K562 (cell line): ENCODE data around the gene MBNL1. TPM values are rescaled to one million over a fixed set of nuclear protein-coding genes. Genes with fewer than 3 reads are reported as not detected.

ENCODE experiments used
- CBX1 ChIP-seq: sonication (generic); IDR thresholded peaks from 2 replicates; pipeline ENCODE4 v1.6.1; 2016; ENCODE audit warnings: antibody characterized with exemption, low read depth, mild to moderate bottlenecking
- EGR1 ChIP-seq: fragments of 450-650 bp; conservative IDR thresholded peaks from 2 replicates; pipeline ENCODE4 v1.6.1; 2017; ENCODE audit warnings: mild to moderate bottlenecking
- NR2F6 ChIP-seq: fragments of 450-650 bp; formaldehyde crosslinking; IDR thresholded peaks from 2 replicates; pipeline ENCODE4 v1.4.0; 2020; ENCODE audit warnings: mild to moderate bottlenecking
- SLC30A9 ChIP-seq: fragments of 250-450 bp; sonication (Bioruptor Pico); IDR thresholded peaks from 2 replicates; pipeline ENCODE4 v1.8.0; 2022; ENCODE audit warnings: mild to moderate bottlenecking, moderate library complexity
- TAF7 ChIP-seq: fragments of 450-650 bp; IDR thresholded peaks from 2 replicates; pipeline ENCODE4 v1.6.1; 2016; ENCODE audit warnings: missing genetic modification characterization, missing compliant biosample characterization
- THRB ChIP-seq: fragments of 450-650 bp; formaldehyde crosslinking; conservative IDR thresholded peaks from 2 replicates; pipeline ENCODE4 v1.4.0; 2022; ENCODE audit warnings: mild to moderate bottlenecking, missing genetic modification characterization
- U2AF2 ChIP-seq: fragments of 200-400 bp; formaldehyde crosslinking; optimal IDR thresholded peaks from 2 replicates; pipeline ENCODE3; 2017; ENCODE audit warnings: low read depth, mild to moderate bottlenecking, low read length
- ZMIZ1 ChIP-seq, 2 experiments: fragments of 150-350 bp in 1 of 2; IDR thresholded peaks; 2 replicates each; pipeline ENCODE4 v1.6.1; 2012 to 2016; ENCODE audit warnings: low read depth in 2 of 2, low read length in 2 of 2, mild to moderate bottlenecking in 1 of 2, moderate library complexity in 1 of 2
- ZNF830 ChIP-seq: fragments of 250-450 bp; sonication (Bioruptor Pico); IDR thresholded peaks from 2 replicates; pipeline ENCODE4 v1.5.0; 2021; ENCODE audit warnings: mild to moderate bottlenecking
- polyA plus RNA-seq, 8 experiments: library from polyadenylated mRNA; depleted of rRNA in 4 of 8; stranded (reverse) in 5 of 8; unstranded in 3 of 8; fragments of >200 nt; fragmentation: Nextera tagmentation in 2 of 8; fragmentation: Illumina TruSeq in 1 of 8; extraction: Ambion mirVana in 2 of 8; extraction: Trizol in 1 of 8; gene quantifications; 2 replicates each; pipeline versions ENCODE4 v1.2.1 to v1.2.3, GENCODE V29; 2011 to 2014; ENCODE audit warnings: inconsistent platforms in 1 of 8, missing spikeins in 1 of 8
- total RNA-seq, 7 experiments: library from RNA; depleted of rRNA in 6 of 7; stranded (reverse); fragments of >200 nt in 6 of 7; fragmentation: Illumina TruSeq in 2 of 7; extraction: Trizol in 2 of 7; gene quantifications; 2 replicates each; pipeline versions ENCODE4 v1.2.1 to v1.2.3, GENCODE V29; 2011 to 2021; ENCODE audit warnings: low replicate concordance in 1 of 7
- TF ChIP-seq, protein P1 (sequence below): fragments of 250-450 bp; sonication (Bioruptor Pico); IDR thresholded peaks from 2 replicates; pipeline ENCODE4 v1.9.0; 2021; ENCODE audit warnings: mild to moderate bottlenecking
- TF ChIP-seq, protein P2 (sequence below): IDR thresholded peaks from 2 replicates; pipeline ENCODE4 v1.6.1; 2011; ENCODE audit warnings: borderline replicate concordance, low read depth, mild to moderate bottlenecking, moderate library complexity, low read length; ENCODE audit not compliant: insufficient read depth, poor library complexity, severe bottlenecking
- TF ChIP-seq, protein P3 (sequence below): fragments of 450-650 bp; conservative IDR thresholded peaks from 2 replicates; pipeline ENCODE4 v1.6.1; 2016; ENCODE audit warnings: missing genetic modification characterization, low read depth, mild to moderate bottlenecking, missing compliant biosample characterization, moderate library complexity
- TF ChIP-seq, protein P4 (sequence below): fragments of 250-450 bp; sonication (Bioruptor Pico); IDR thresholded peaks from 2 replicates; pipeline ENCODE4 v1.4.0; 2020; ENCODE audit warnings: mild to moderate bottlenecking, moderate library complexity, borderline replicate concordance

The MBNL1 gene
- total and polyA plus RNA-seq, 9 of the 15 experiments (the other 6 are each of a cell fraction or from before 2014, with no cell fraction given): 70.3 to 243 (median 220) TPM

GRCh38 chr3:152298393-152299248 lies 29.9 kb downstream of the MBNL1 start (continued):
- no peak for TF ChIP-seq ZMIZ1 (IDR thresholded peaks at IDR 0.05; ENCODE audit: low read depth in 2 of 2, low read length in 2 of 2)
- TF ChIP-seq NR2F6: no peak
- no peak for TF ChIP-seq CBX1
- TF ChIP-seq, protein P1, sequence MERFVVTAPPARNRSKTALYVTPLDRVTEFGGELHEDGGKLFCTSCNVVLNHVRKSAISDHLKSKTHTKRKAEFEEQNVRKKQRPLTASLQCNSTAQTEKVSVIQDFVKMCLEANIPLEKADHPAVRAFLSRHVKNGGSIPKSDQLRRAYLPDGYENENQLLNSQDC (CRISPR knock-in tag): no peak
- no peak for TF ChIP-seq U2AF2
- TF ChIP-seq, protein P2, sequence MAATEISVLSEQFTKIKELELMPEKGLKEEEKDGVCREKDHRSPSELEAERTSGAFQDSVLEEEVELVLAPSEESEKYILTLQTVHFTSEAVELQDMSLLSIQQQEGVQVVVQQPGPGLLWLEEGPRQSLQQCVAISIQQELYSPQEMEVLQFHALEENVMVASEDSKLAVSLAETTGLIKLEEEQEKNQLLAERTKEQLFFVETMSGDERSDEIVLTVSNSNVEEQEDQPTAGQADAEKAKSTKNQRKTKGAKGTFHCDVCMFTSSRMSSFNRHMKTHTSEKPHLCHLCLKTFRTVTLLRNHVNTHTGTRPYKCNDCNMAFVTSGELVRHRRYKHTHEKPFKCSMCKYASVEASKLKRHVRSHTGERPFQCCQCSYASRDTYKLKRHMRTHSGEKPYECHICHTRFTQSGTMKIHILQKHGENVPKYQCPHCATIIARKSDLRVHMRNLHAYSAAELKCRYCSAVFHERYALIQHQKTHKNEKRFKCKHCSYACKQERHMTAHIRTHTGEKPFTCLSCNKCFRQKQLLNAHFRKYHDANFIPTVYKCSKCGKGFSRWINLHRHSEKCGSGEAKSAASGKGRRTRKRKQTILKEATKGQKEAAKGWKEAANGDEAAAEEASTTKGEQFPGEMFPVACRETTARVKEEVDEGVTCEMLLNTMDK: no peak
- TF ChIP-seq SLC30A9: no peak
- no peak for TF ChIP-seq THRB (CRISPR knock-in tag)
- no peak for TF ChIP-seq TAF7 (tag)
- peak; percentile 40; the same call in 1 of the 2 replicates for TF ChIP-seq EGR1
- TF ChIP-seq ZNF830 (CRISPR knock-in tag): no peak
- TF ChIP-seq, protein P3, sequence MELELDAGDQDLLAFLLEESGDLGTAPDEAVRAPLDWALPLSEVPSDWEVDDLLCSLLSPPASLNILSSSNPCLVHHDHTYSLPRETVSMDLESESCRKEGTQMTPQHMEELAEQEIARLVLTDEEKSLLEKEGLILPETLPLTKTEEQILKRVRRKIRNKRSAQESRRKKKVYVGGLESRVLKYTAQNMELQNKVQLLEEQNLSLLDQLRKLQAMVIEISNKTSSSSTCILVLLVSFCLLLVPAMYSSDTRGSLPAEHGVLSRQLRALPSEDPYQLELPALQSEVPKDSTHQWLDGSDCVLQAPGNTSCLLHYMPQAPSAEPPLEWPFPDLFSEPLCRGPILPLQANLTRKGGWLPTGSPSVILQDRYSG: no peak
- TF ChIP-seq, protein P4, sequence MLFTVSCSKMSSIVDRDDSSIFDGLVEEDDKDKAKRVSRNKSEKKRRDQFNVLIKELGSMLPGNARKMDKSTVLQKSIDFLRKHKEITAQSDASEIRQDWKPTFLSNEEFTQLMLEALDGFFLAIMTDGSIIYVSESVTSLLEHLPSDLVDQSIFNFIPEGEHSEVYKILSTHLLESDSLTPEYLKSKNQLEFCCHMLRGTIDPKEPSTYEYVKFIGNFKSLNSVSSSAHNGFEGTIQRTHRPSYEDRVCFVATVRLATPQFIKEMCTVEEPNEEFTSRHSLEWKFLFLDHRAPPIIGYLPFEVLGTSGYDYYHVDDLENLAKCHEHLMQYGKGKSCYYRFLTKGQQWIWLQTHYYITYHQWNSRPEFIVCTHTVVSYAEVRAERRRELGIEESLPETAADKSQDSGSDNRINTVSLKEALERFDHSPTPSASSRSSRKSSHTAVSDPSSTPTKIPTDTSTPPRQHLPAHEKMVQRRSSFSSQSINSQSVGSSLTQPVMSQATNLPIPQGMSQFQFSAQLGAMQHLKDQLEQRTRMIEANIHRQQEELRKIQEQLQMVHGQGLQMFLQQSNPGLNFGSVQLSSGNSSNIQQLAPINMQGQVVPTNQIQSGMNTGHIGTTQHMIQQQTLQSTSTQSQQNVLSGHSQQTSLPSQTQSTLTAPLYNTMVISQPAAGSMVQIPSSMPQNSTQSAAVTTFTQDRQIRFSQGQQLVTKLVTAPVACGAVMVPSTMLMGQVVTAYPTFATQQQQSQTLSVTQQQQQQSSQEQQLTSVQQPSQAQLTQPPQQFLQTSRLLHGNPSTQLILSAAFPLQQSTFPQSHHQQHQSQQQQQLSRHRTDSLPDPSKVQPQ: no peak
